H9 (cell line): Measurements from ENCODE around the gene FERMT2. TPM values are rescaled to one million over a fixed set of nuclear protein-coding genes. Genes with fewer than 3 reads are reported as not detected.

ENCODE experiments used
- DNase-seq: peaks from one replicate; pipeline ENCODE4 v3.0.0-alpha.2; 2017
- H2AFZ ChIP-seq: one replicate; pipeline ENCODE4 v1.6.1; 2013; ENCODE audit warnings: mild to moderate bottlenecking, low read length, control low read depth, moderate library complexity
- H2AK5ac ChIP-seq: 2 replicates; pipeline ENCODE4 v1.6.1; 2013; ENCODE audit warnings: low read length, control low read depth, mixed read lengths; ENCODE audit not compliant: insufficient read length
- H2BK120ac ChIP-seq: one replicate; pipeline ENCODE4 v1.6.1; 2013; ENCODE audit warnings: low read depth, mild to moderate bottlenecking, low read length, control low read depth, inconsistent platforms; ENCODE audit not compliant: poor library complexity, severe bottlenecking
- H2BK12ac ChIP-seq: 2 replicates; pipeline ENCODE4 v1.6.1; 2013; ENCODE audit warnings: low read length, control low read depth, mixed read lengths, low read depth; ENCODE audit not compliant: insufficient read length
- H2BK15ac ChIP-seq: 2 replicates; pipeline ENCODE4 v1.6.1; 2013; ENCODE audit warnings: low read depth, low read length, control low read depth
- H2BK20ac ChIP-seq: one replicate; pipeline ENCODE4 v1.6.1; 2013; ENCODE audit warnings: low read depth, mild to moderate bottlenecking, low read length, control low read depth, inconsistent platforms; ENCODE audit not compliant: poor library complexity, severe bottlenecking
- H2BK5ac ChIP-seq: 2 replicates; pipeline ENCODE4 v1.6.1; 2013; ENCODE audit warnings: low read length, control low read depth, mixed read lengths; ENCODE audit not compliant: insufficient read length
- H3K14ac ChIP-seq: 2 replicates; pipeline ENCODE4 v1.6.1; 2013; ENCODE audit warnings: low read length, control low read depth; ENCODE audit not compliant: insufficient read depth
- H3K18ac ChIP-seq: 2 replicates; pipeline ENCODE4 v1.6.1; 2013; ENCODE audit warnings: low read depth, mild to moderate bottlenecking, mixed read lengths, low read length, control low read depth; ENCODE audit not compliant: insufficient read length
- H3K23ac ChIP-seq: 2 replicates; pipeline ENCODE4 v1.6.1; 2013; ENCODE audit warnings: low read length, control low read depth, mixed read lengths, low read depth; ENCODE audit not compliant: insufficient read length
- H3K23me2 ChIP-seq: 2 replicates; pipeline ENCODE4 v1.6.1; 2013; ENCODE audit warnings: low read depth, mild to moderate bottlenecking, mixed read lengths, low read length, control low read depth; ENCODE audit not compliant: insufficient read length, poor library complexity, severe bottlenecking
- H3K27ac ChIP-seq: 2 replicates; pipeline ENCODE4 v1.5.1; 2013; ENCODE audit warnings: low read length, control low read depth, mixed read lengths, low read depth; ENCODE audit not compliant: insufficient read length
- H3K27me3 ChIP-seq: 2 replicates; pipeline ENCODE4 v1.6.1; 2013; ENCODE audit warnings: low read length, control low read depth, inconsistent platforms; ENCODE audit not compliant: insufficient read depth
- H3K4ac ChIP-seq: 2 replicates; pipeline ENCODE4 v1.6.1; 2013; ENCODE audit warnings: low read depth, mild to moderate bottlenecking, control low read depth, inconsistent platforms, low read length, moderate library complexity
- H3K4me1 ChIP-seq: 2 replicates; pipeline ENCODE4 v1.6.1; 2013; ENCODE audit warnings: low read length, control low read depth, inconsistent platforms; ENCODE audit not compliant: insufficient read depth
- H3K4me2 ChIP-seq: 2 replicates; pipeline ENCODE4 v1.6.1; 2013; ENCODE audit warnings: low read length, control low read depth, mixed read lengths; ENCODE audit not compliant: insufficient read length, insufficient read depth
- H3K56ac ChIP-seq: 2 replicates; pipeline ENCODE4 v1.6.1; 2013; ENCODE audit warnings: low read depth, mild to moderate bottlenecking, mixed read lengths, low read length, control low read depth; ENCODE audit not compliant: insufficient read length
- H3K79me1 ChIP-seq: 2 replicates; pipeline ENCODE4 v1.6.1; 2013; ENCODE audit warnings: low read depth, mild to moderate bottlenecking, moderate library complexity, low read length, control low read depth, inconsistent platforms; ENCODE audit not compliant: insufficient read depth, poor library complexity, severe bottlenecking
- H3K79me2 ChIP-seq: 2 replicates; pipeline ENCODE4 v1.6.1; 2013; ENCODE audit warnings: low read length, control low read depth, inconsistent platforms; ENCODE audit not compliant: insufficient read depth
- H3K9ac ChIP-seq: 2 replicates; pipeline ENCODE4 v1.6.1; 2013; ENCODE audit warnings: low read length, control low read depth, mixed read lengths; ENCODE audit not compliant: insufficient read length; ENCODE audit errors: extremely low read depth
- H3K9me3 ChIP-seq: one replicate; pipeline ENCODE4 v1.6.1; 2013; ENCODE audit warnings: low read depth, low read length, inconsistent platforms; ENCODE audit not compliant: control insufficient read depth
- H3T11ph ChIP-seq: one replicate; pipeline ENCODE4 v1.6.1; 2013; ENCODE audit warnings: mild to moderate bottlenecking, low read length, control low read depth, inconsistent platforms
- H4K20me1 ChIP-seq: one replicate; pipeline ENCODE4 v1.6.1; 2013; ENCODE audit not compliant: control insufficient read depth, insufficient read length, insufficient read depth
- H4K5ac ChIP-seq: 2 replicates; pipeline ENCODE4 v1.6.1; 2013; ENCODE audit warnings: low read depth, mild to moderate bottlenecking, mixed read lengths, low read length, control low read depth; ENCODE audit not compliant: insufficient read length
- H4K8ac ChIP-seq: replicated peaks from 2 replicates; pipeline ENCODE4 v1.6.1; 2013; ENCODE audit warnings: low read length, control low read depth, mixed read lengths, low read depth; ENCODE audit not compliant: insufficient read length
- H4K91ac ChIP-seq: 2 replicates; pipeline ENCODE4 v1.6.1; 2013; ENCODE audit warnings: low read depth, mild to moderate bottlenecking, moderate library complexity, mixed read lengths, low read length, control low read depth; ENCODE audit not compliant: insufficient read length
- H3K27ac Mint-ChIP-seq, 3 experiments: 2 replicates in 2 of 3; 3 replicates in 1 of 3; pipeline ENCODE4 v1.8.0; 2020 to 2021; ENCODE audit warnings: mixed read lengths in 3 of 3, mild to moderate bottlenecking in 1 of 3, moderate library complexity in 1 of 3
- H3K27me3 Mint-ChIP-seq: 2 replicates; pipeline ENCODE4 v1.8.0; 2021; ENCODE audit warnings: low read depth, mild to moderate bottlenecking, moderate library complexity, mixed read lengths
- H3K36me3 Mint-ChIP-seq, 3 experiments: 2 replicates in 2 of 3; 3 replicates in 1 of 3; pipeline ENCODE4 v1.8.0; 2020 to 2021; ENCODE audit warnings: low read depth in 3 of 3, mixed read lengths in 3 of 3; ENCODE audit not compliant: insufficient read depth in 1 of 3
- H3K4me1 Mint-ChIP-seq, 2 experiments: 2 replicates each; pipeline ENCODE4 v1.8.0; 2020; ENCODE audit warnings: mixed read lengths in 2 of 2
- H3K4me3 Mint-ChIP-seq, 2 experiments: 2 replicates in 1 of 2; 3 replicates in 1 of 2; pipeline ENCODE4 v1.8.0; 2020 to 2021; ENCODE audit warnings: mild to moderate bottlenecking in 2 of 2, mixed read lengths in 2 of 2, moderate library complexity in 1 of 2
- H3K9me3 Mint-ChIP-seq, 2 experiments: 2 replicates in 1 of 2; 3 replicates in 1 of 2; pipeline ENCODE4 v1.8.0; 2020; ENCODE audit warnings: mild to moderate bottlenecking in 2 of 2, mixed read lengths in 2 of 2, moderate library complexity in 1 of 2
- WGBS: extraction: QIAGEN DNeasy Blood & Tissue Kit; methylation state at CpG from one replicate; pipeline ENCODE4 v1.1.7; 2013; ENCODE audit warnings: missing lambda C conversion rate, low lambda C conversion rate, mixed read lengths; ENCODE audit not compliant: insufficient read length; ENCODE audit errors: extremely low coverage; 5-methylcytosine and 5-hydroxymethylcytosine counted together
- total RNA-seq: library from RNA; stranded (reverse); gene quantifications from 2 replicates; pipeline ENCODE4 v1.2.1, GENCODE V29; 2021
- TF ChIP-seq, protein P1 (sequence below): fragments of 200-600 bp; sonication (generic); conservative IDR thresholded peaks from 3 replicates; pipeline ENCODE4 v1.8.0; 2021; ENCODE audit warnings: antibody characterized with exemption, mild to moderate bottlenecking

The FERMT2 gene
- total RNA-seq, 1 experiment from 2014 or later, result 128 TPM

- H3K36me3 Mint-ChIP-seq, result peaks cover 0 to 3% (median 0%) of the 10 kb centered on the region in 3 experiments; a peak in 2 of 7 replicates
Observed at GRCh38 chr14:52837451-52837850, 113.4 kb downstream of the FERMT2 start.

More at GRCh38 chr14:52837451-52837850, 113.4 kb downstream of the FERMT2 start:
- peaks cover 27 to 29% of the 10 kb centered on the region in 2 experiments for H3K4me1 Mint-ChIP-seq
- Histone ChIP-seq H3K14ac (no peak overlapping the region), H3K9ac (no peak overlapping the region), H3K23me2 (no peaks in the 10 kb centered on the region), H4K8ac (no peak overlapping the region), H3K23ac (no peak overlapping the region), H3K9me3 (no peaks in the 10 kb centered on the region), H3K79me1 (no peaks in the 10 kb centered on the region), H3K4ac (no peak overlapping the region), H2BK120ac (no peak overlapping the region), H4K5ac (no peak overlapping the region), H3K4me1 (no peaks in the 10 kb centered on the region; the same call in 1 of the 2 replicates), H2AFZ (no peak overlapping the region), H3K56ac (no peak overlapping the region), H3K79me2 (no peaks in the 10 kb centered on the region), H4K91ac (no peak overlapping the region), H3T11ph (no peak overlapping the region), H2BK5ac (no peak overlapping the region), H3K27me3 (no peaks in the 10 kb centered on the region), H2BK12ac (no peak overlapping the region), H2AK5ac (no peak overlapping the region), H2BK15ac (no peak overlapping the region), H2BK20ac (no peak overlapping the region), H4K20me1 (no peaks in the 10 kb centered on the region), H3K4me2 (no peak overlapping the region), H3K27ac (no peak overlapping the region), H3K18ac (no peak overlapping the region)
- H3K27ac Mint-ChIP-seq, result peak overlapping the region; percentile 15 to 85 (median 68); a peak in 4 of 7 replicates
- H3K9me3 Mint-ChIP-seq, result peaks cover 2 to 7% of the 10 kb centered on the region in 2 experiments; a peak in 2 of 5 replicates
- H3K27me3 Mint-ChIP-seq, result no peaks in the 10 kb centered on the region
- TF ChIP-seq, protein P1, sequence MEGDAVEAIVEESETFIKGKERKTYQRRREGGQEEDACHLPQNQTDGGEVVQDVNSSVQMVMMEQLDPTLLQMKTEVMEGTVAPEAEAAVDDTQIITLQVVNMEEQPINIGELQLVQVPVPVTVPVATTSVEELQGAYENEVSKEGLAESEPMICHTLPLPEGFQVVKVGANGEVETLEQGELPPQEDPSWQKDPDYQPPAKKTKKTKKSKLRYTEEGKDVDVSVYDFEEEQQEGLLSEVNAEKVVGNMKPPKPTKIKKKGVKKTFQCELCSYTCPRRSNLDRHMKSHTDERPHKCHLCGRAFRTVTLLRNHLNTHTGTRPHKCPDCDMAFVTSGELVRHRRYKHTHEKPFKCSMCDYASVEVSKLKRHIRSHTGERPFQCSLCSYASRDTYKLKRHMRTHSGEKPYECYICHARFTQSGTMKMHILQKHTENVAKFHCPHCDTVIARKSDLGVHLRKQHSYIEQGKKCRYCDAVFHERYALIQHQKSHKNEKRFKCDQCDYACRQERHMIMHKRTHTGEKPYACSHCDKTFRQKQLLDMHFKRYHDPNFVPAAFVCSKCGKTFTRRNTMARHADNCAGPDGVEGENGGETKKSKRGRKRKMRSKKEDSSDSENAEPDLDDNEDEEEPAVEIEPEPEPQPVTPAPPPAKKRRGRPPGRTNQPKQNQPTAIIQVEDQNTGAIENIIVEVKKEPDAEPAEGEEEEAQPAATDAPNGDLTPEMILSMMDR, result no peak
- no CpG with 5 or more reads among the region's 7 CpGs for WGBS
- DNase-seq, result no peak
- H3K4me3 Mint-ChIP-seq, result no peak overlapping the region
